ENCODE data around the gene ERBB2. TPM values are rescaled to one million over a fixed set of nuclear protein-coding genes. Genes with fewer than 3 reads are reported as not detected.

Gene ERBB2
- total and polyA plus RNA-seq, 9 of the 15 experiments (the other 6 are each of a cell fraction or from before 2014, with no cell fraction given), result 0.74 to 5.6 (median 3.3) TPM

GRCh38 chr17:39663688-39664580 lies 35.9 kb upstream of the ERBB2 start (continued):
- TF ChIP-seq, protein P1, sequence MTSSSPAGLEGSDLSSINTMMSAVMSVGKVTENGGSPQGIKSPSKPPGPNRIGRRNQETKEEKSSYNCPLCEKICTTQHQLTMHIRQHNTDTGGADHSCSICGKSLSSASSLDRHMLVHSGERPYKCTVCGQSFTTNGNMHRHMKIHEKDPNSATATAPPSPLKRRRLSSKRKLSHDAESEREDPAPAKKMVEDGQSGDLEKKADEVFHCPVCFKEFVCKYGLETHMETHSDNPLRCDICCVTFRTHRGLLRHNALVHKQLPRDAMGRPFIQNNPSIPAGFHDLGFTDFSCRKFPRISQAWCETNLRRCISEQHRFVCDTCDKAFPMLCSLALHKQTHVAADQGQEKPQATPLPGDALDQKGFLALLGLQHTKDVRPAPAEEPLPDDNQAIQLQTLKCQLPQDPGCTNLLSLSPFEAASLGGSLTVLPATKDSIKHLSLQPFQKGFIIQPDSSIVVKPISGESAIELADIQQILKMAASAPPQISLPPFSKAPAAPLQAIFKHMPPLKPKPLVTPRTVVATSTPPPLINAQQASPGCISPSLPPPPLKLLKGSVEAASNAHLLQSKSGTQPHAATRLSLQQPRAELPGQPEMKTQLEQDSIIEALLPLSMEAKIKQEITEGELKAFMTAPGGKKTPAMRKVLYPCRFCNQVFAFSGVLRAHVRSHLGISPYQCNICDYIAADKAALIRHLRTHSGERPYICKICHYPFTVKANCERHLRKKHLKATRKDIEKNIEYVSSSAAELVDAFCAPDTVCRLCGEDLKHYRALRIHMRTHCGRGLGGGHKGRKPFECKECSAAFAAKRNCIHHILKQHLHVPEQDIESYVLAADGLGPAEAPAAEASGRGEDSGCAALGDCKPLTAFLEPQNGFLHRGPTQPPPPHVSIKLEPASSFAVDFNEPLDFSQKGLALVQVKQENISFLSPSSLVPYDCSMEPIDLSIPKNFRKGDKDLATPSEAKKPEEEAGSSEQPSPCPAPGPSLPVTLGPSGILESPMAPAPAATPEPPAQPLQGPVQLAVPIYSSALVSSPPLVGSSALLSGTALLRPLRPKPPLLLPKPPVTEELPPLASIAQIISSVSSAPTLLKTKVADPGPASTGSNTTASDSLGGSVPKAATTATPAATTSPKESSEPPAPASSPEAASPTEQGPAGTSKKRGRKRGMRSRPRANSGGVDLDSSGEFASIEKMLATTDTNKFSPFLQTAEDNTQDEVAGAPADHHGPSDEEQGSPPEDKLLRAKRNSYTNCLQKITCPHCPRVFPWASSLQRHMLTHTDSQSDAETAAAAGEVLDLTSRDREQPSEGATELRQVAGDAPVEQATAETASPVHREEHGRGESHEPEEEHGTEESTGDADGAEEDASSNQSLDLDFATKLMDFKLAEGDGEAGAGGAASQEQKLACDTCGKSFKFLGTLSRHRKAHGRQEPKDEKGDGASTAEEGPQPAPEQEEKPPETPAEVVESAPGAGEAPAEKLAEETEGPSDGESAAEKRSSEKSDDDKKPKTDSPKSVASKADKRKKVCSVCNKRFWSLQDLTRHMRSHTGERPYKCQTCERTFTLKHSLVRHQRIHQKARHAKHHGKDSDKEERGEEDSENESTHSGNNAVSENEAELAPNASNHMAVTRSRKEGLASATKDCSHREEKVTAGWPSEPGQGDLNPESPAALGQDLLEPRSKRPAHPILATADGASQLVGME (CRISPR knock-in tag; IDR thresholded peaks at IDR 0.05), result no peak
- TF ChIP-seq VEZF1 (CRISPR knock-in tag; IDR thresholded peaks at IDR 0.05) (peak; percentile 52), CXXC5 (CRISPR knock-in tag; IDR thresholded peaks at IDR 0.05) (0 out of 2 replicates have a peak, but pooled peaks have one; percentile 11), ZSCAN29 (IDR thresholded peaks at IDR 0.05) (no peak), ZBTB1 (CRISPR knock-in tag; IDR thresholded peaks at IDR 0.05; ENCODE audit: borderline replicate concordance, low read depth) (no peak), NBN (IDR thresholded peaks at IDR 0.05; ENCODE audit: low read depth) (no peak), MYC (IDR thresholded peaks at IDR 0.05; ENCODE audit: low read depth, low read length) (0 out of 2 replicates have a peak, but pooled peaks have one; percentile 11), MYC (CRISPR knock-in tag; IDR thresholded peaks at IDR 0.05; ENCODE audit: borderline replicate concordance, low read depth) (no peak), MAZ (CRISPR knock-in tag; conservative IDR thresholded peaks at IDR 0.05 in 1 of 2, IDR thresholded peaks at IDR 0.05 in 1 of 2) (peak in 1 of 2 experiments; percentile 83; a peak in 2 of 4 replicates), POLR2G (IDR thresholded peaks at IDR 0.05; ENCODE audit: low read depth, low read length) (peak; percentile 66), CBFB (CRISPR knock-in tag; IDR thresholded peaks at IDR 0.05) (no peak)
- TF ChIP-seq, protein P2, sequence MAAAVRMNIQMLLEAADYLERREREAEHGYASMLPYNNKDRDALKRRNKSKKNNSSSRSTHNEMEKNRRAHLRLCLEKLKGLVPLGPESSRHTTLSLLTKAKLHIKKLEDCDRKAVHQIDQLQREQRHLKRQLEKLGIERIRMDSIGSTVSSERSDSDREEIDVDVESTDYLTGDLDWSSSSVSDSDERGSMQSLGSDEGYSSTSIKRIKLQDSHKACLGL (CRISPR knock-in tag; IDR thresholded peaks at IDR 0.05; ENCODE audit: borderline replicate concordance, poor library complexity, severe bottlenecking), result no peak
- TF ChIP-seq, protein P3, sequence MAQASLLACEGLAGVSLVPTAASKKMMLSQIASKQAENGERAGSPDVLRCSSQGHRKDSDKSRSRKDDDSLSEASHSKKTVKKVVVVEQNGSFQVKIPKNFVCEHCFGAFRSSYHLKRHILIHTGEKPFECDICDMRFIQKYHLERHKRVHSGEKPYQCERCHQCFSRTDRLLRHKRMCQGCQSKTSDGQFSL (CRISPR knock-in tag; IDR thresholded peaks at IDR 0.05), result no peak
- TF ChIP-seq, protein P3 (tag; IDR thresholded peaks at IDR 0.05), result no peak
